Liver (tissue), 9 donors: ENCODE measurements around the gene OSBPL10. TPM values are rescaled to one million over a fixed set of nuclear protein-coding genes. Genes with fewer than 3 reads are reported as not detected.

Source experiments
- DNase-seq: peaks from one replicate; pipeline ENCODE4 v3.0.0-alpha.2; 2017; ENCODE audit warnings: low spot score
- H3K27ac ChIP-seq, 2 donors: one replicate each; pipeline ENCODE4 v1.7.0; 2013; ENCODE audit warnings: inconsistent platforms in 2 of 2, low read length in 2 of 2, control low read depth in 1 of 2, low read depth in 1 of 2, mild to moderate bottlenecking in 1 of 2
- H3K27me3 ChIP-seq, 4 donors: one replicate each; pipeline versions ENCODE4 v1.6.1 to v1.7.0; 2013; ENCODE audit warnings: low read length in 3 of 4, inconsistent platforms in 1 of 4, mild to moderate bottlenecking in 1 of 4, moderate library complexity in 1 of 4; ENCODE audit not compliant: control insufficient read depth in 4 of 4, insufficient read depth in 4 of 4
- H3K36me3 ChIP-seq, 4 donors: one replicate each; pipeline versions ENCODE4 v1.6.1 to v1.7.0; 2013; ENCODE audit warnings: low read length in 3 of 4, mild to moderate bottlenecking in 3 of 4, low read depth in 1 of 4, moderate library complexity in 1 of 4; ENCODE audit not compliant: control insufficient read depth in 4 of 4, insufficient read depth in 3 of 4
- H3K4me1 ChIP-seq, 4 donors: one replicate each; pipeline versions ENCODE4 v1.6.1 to v1.7.0; 2013; ENCODE audit warnings: low read length in 3 of 4, mild to moderate bottlenecking in 3 of 4, moderate library complexity in 1 of 4; ENCODE audit not compliant: control insufficient read depth in 4 of 4, insufficient read depth in 4 of 4
- H3K4me3 ChIP-seq, 3 donors: one replicate each; pipeline versions ENCODE4 v1.6.1 to v1.7.0; 2013; ENCODE audit warnings: low read length in 3 of 3, control low read depth in 1 of 3, low read depth in 1 of 3, mild to moderate bottlenecking in 1 of 3
- H3K9ac ChIP-seq, 2 donors: one replicate each; pipeline ENCODE4 v1.7.0; 2013; ENCODE audit warnings: low read length in 2 of 2, mild to moderate bottlenecking in 2 of 2, moderate library complexity in 2 of 2, control low read depth in 1 of 2, low read depth in 1 of 2
- H3K9me3 ChIP-seq, 4 donors: one replicate each; pipeline versions ENCODE4 v1.6.1 to v1.7.0; 2013; ENCODE audit warnings: low read length in 3 of 4; ENCODE audit not compliant: control insufficient read depth in 4 of 4
- EGR1 ChIP-seq, 2 donors: IDR thresholded peaks; 2 replicates each; pipeline ENCODE4 v1.6.1; 2016 to 2018; ENCODE audit warnings: antibody characterized with exemption in 2 of 2, low read depth in 2 of 2
- FOXA1 ChIP-seq: IDR thresholded peaks from 2 replicates; pipeline ENCODE4 v1.6.1; 2016; ENCODE audit warnings: antibody characterized with exemption
- FOXA2 ChIP-seq: IDR thresholded peaks from 2 replicates; pipeline ENCODE4 v1.6.1; 2016; ENCODE audit warnings: antibody characterized with exemption
- GABPA ChIP-seq, 2 donors: IDR thresholded peaks in 1 of 2; conservative IDR thresholded peaks in 1 of 2; 2 replicates each; pipeline ENCODE4 v1.6.1; 2016; ENCODE audit warnings: antibody characterized with exemption in 2 of 2, mild to moderate bottlenecking in 1 of 2, moderate library complexity in 1 of 2
- HNF4A ChIP-seq, 2 donors: conservative IDR thresholded peaks; 2 replicates each; pipeline ENCODE4 v1.6.1; 2016; ENCODE audit warnings: antibody characterized with exemption in 2 of 2, mild to moderate bottlenecking in 2 of 2
- HNF4G ChIP-seq: IDR thresholded peaks from 2 replicates; pipeline ENCODE4 v1.6.1; 2016; ENCODE audit warnings: antibody characterized with exemption
- NR2F2 ChIP-seq: IDR thresholded peaks from 2 replicates; pipeline ENCODE4 v1.6.1; 2016; ENCODE audit warnings: antibody characterized with exemption
- RAD21 ChIP-seq, 2 donors: IDR thresholded peaks; 2 replicates each; pipeline ENCODE4 v1.6.1; 2016; ENCODE audit warnings: antibody characterized with exemption in 2 of 2, mild to moderate bottlenecking in 2 of 2
- RXRA ChIP-seq, 2 donors: IDR thresholded peaks; 2 replicates each; pipeline ENCODE4 v1.6.1; 2017 to 2018; ENCODE audit warnings: antibody characterized with exemption in 2 of 2, mild to moderate bottlenecking in 1 of 2
- SP1 ChIP-seq: IDR thresholded peaks from 2 replicates; pipeline ENCODE4 v1.6.1; 2018; ENCODE audit warnings: antibody characterized with exemption, mild to moderate bottlenecking
- TAF1 ChIP-seq: conservative IDR thresholded peaks from 2 replicates; pipeline ENCODE4 v1.6.1; 2016; ENCODE audit warnings: antibody characterized with exemption, mild to moderate bottlenecking
- YY1 ChIP-seq: IDR thresholded peaks from 2 replicates; pipeline ENCODE4 v1.6.1; 2016; ENCODE audit warnings: antibody characterized with exemption, mild to moderate bottlenecking
- WGBS: extraction: QIAGEN DNeasy Blood & Tissue Kit; methylation state at CpG from one replicate; pipeline ENCODE4 v1.1.7; 2013; 5-methylcytosine and 5-hydroxymethylcytosine counted together
- polyA plus RNA-seq, 2 donors: library from polyadenylated mRNA; stranded (reverse) in 1 of 2; unstranded in 1 of 2; fragments of 200-250 nt in 1 of 2; fragments of >200 nt in 1 of 2; fragmentation: Nextera tagmentation in 1 of 2; extraction: Ambion mirVana in 1 of 2; gene quantifications; one replicate each; pipeline versions ENCODE4 v1.2.1 to v1.2.3, GENCODE V29; 2013 to 2015
- total RNA-seq, 2 donors: library from RNA; depleted of rRNA; stranded (reverse); fragments of >200 nt; gene quantifications; one replicate each; pipeline ENCODE4 v1.2.3, GENCODE V29; 2014
- TF ChIP-seq, protein P1 (sequence below): fragments of 150-350 bp; IDR thresholded peaks from 2 replicates; pipeline ENCODE4 v1.5.1; 2017; ENCODE audit warnings: improper control_type of control experiment, low read depth, low read length; ENCODE audit not compliant: missing input control
- TF ChIP-seq, protein P2 (sequence below): IDR thresholded peaks from 2 replicates; pipeline ENCODE4 v1.6.1; 2016; ENCODE audit warnings: antibody characterized with exemption
- TF ChIP-seq, protein P3 (sequence below): IDR thresholded peaks from 2 replicates; pipeline ENCODE4 v1.6.1; 2016; ENCODE audit warnings: antibody characterized with exemption
- donor health status: healthy.
- donor health status: healthy.
- donor health status: healthy.
- donor health status: healthy.
- donor health status: healthy.

OSBPL10 gene
- total and polyA plus RNA-seq, 4 donors, result 0.75 to 4.0 (median 1.7) TPM

DNA sequence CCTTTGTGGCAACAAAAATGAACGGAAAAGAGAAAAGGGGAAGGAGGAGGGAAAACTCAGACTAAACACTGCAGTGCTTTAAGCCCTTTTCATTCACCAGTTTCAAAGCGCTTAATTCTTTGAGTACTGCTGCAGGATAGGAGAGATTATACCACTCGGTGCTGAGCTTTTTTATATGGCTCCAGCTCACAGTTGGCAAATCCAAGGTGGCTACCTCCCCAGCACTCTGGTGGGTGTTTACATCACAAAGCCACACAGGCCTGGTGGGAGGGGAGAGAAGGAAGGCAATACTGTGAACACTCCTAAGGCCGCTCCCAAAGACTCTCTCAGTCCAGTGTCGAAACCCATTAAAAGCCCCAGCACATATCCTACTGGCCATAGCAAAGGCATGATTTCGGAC lies 256.9 kb downstream of the OSBPL10 start:
- no peaks in the 10 kb centered on the region for H3K36me3 ChIP-seq
- H3K9me3 ChIP-seq, result no peaks in the 10 kb centered on the region
- H3K9ac ChIP-seq, result no peak overlapping the region
- DNase-seq, result no peak
- WGBS, result 87% methylated on average over 6 of the region's 6 CpGs
- no peaks in the 10 kb centered on the region for H3K27me3 ChIP-seq
- no peaks in the 10 kb centered on the region for H3K4me1 ChIP-seq
- H3K27ac ChIP-seq, result no peak overlapping the region
- no peak for TF ChIP-seq YY1
- TF ChIP-seq NR2F2, result no peak
- TF ChIP-seq, protein P1, sequence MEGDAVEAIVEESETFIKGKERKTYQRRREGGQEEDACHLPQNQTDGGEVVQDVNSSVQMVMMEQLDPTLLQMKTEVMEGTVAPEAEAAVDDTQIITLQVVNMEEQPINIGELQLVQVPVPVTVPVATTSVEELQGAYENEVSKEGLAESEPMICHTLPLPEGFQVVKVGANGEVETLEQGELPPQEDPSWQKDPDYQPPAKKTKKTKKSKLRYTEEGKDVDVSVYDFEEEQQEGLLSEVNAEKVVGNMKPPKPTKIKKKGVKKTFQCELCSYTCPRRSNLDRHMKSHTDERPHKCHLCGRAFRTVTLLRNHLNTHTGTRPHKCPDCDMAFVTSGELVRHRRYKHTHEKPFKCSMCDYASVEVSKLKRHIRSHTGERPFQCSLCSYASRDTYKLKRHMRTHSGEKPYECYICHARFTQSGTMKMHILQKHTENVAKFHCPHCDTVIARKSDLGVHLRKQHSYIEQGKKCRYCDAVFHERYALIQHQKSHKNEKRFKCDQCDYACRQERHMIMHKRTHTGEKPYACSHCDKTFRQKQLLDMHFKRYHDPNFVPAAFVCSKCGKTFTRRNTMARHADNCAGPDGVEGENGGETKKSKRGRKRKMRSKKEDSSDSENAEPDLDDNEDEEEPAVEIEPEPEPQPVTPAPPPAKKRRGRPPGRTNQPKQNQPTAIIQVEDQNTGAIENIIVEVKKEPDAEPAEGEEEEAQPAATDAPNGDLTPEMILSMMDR, result no peak
- TF ChIP-seq RXRA (IDR thresholded peaks at IDR 0.05), result no peak
- no peak for TF ChIP-seq HNF4G
- TF ChIP-seq HNF4A (conservative IDR thresholded peaks at IDR 0.05), result no peak
- no peak for TF ChIP-seq SP1
- TF ChIP-seq, protein P2, sequence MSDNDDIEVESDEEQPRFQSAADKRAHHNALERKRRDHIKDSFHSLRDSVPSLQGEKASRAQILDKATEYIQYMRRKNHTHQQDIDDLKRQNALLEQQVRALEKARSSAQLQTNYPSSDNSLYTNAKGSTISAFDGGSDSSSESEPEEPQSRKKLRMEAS, result no peak
- TF ChIP-seq, protein P3, sequence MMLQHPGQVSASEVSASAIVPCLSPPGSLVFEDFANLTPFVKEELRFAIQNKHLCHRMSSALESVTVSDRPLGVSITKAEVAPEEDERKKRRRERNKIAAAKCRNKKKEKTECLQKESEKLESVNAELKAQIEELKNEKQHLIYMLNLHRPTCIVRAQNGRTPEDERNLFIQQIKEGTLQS, result no peak
- no peak for TF ChIP-seq EGR1 (IDR thresholded peaks at IDR 0.05; ENCODE audit: low read depth in 2 of 2)
- no peak for TF ChIP-seq FOXA2
- no peak overlapping the region for H3K4me3 ChIP-seq

DNA sequence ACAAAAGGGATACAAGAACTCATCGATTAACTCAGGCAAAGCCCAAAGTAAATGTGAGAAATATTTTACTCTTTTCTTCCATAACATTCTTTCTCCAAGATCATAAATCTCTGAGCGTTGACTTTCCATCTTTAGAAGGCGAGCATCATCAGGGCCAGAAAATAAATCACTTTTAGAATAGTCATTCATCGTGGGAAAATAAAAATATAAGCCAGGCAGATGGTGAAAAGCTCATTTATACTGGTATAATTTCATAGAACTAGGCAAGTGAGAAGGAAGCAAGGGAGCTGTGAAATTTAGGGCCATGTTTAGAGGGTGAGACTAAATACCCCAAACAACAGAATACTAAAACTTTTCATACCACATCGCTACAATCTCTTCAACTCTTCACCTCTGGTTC lies 257.4 kb downstream of the OSBPL10 start:
- Histone ChIP-seq H3K9me3 (no peaks in the 10 kb centered on the region), H3K9ac (no peak overlapping the region), H3K27me3 (no peaks in the 10 kb centered on the region), H3K36me3 (no peaks in the 10 kb centered on the region), H3K4me3 (no peak overlapping the region), H3K27ac (no peak overlapping the region), H3K4me1 (no peaks in the 10 kb centered on the region)
- TF ChIP-seq, protein P3, result no peak
- TF ChIP-seq YY1 (no peak), RAD21 (IDR thresholded peaks at IDR 0.05) (no peak), HNF4A (conservative IDR thresholded peaks at IDR 0.05) (no peak), SP1 (no peak), HNF4G (no peak), NR2F2 (no peak), FOXA1 (no peak), TAF1 (no peak), RXRA (IDR thresholded peaks at IDR 0.05) (no peak), EGR1 (IDR thresholded peaks at IDR 0.05; ENCODE audit: low read depth in 2 of 2) (no peak), GABPA (IDR thresholded peaks at IDR 0.05 in 1 of 2, conservative IDR thresholded peaks at IDR 0.05 in 1 of 2) (no peak)
- TF ChIP-seq, protein P1, result no peak
- TF ChIP-seq, protein P2, result no peak
- DNase-seq, result no peak
- WGBS, result 92% methylated on average over 5 of the region's 5 CpGs
